Breast epithelium (tissue), 4 donors: ENCODE data around the gene CD83. TPM values are rescaled to one million over a fixed set of nuclear protein-coding genes. Genes with fewer than 3 reads are reported as not detected.
A peak's percentile ranks its signal among the peaks of the same experiment; 100 is the strongest.

Experiments
- DNase-seq, 2 donors: peaks; one replicate each; pipeline ENCODE4 v3.0.0-alpha.2; 2019; ENCODE audit warnings: low spot score in 2 of 2
- H3K27ac ChIP-seq, 2 donors: fragments of 200-600 bp; sonication (generic) in 1 of 2; one replicate each; pipeline ENCODE4 v1.5.1; 2016 to 2019; ENCODE audit warnings: mild to moderate bottlenecking in 1 of 2
- H3K27me3 ChIP-seq, 2 donors: fragments of 200-600 bp; sonication (generic) in 1 of 2; one replicate each; pipeline versions ENCODE4 v1.5.1 to v1.6.0; 2017 to 2019; ENCODE audit warnings: control low read depth in 1 of 2, mild to moderate bottlenecking in 1 of 2
- H3K36me3 ChIP-seq: fragments of 200-600 bp; one replicate; pipeline ENCODE4 v1.5.1; 2019
- H3K4me1 ChIP-seq, 2 donors: fragments of 200-600 bp; sonication (generic); one replicate each; pipeline ENCODE4 v1.5.1; 2016 to 2019; ENCODE audit warnings: control low read depth in 1 of 2
- H3K4me3 ChIP-seq, 3 donors: fragments of 200-600 bp; sonication (generic); 1 replicate in 2 of 3; 2 replicates in 1 of 3; pipeline ENCODE4 v1.5.1; 2016 to 2019; ENCODE audit warnings: mild to moderate bottlenecking in 3 of 3, moderate library complexity in 2 of 3
- H3K9me3 ChIP-seq, 2 donors: fragments of 200-600 bp; sonication (generic) in 1 of 2; one replicate each; pipeline ENCODE4 v1.5.1; 2016 to 2019; ENCODE audit warnings: control low read depth in 1 of 2
- CTCF ChIP-seq, 3 donors: fragments of 450-650 bp; IDR thresholded peaks; one replicate each; pipeline ENCODE4 v1.5.1; 2016 to 2017; ENCODE audit warnings: antibody characterized with exemption in 3 of 3, mild to moderate bottlenecking in 3 of 3, moderate library complexity in 3 of 3
- POLR2A ChIP-seq: fragments of 450-650 bp; IDR thresholded peaks from one replicate; pipeline ENCODE4 v1.6.1; 2016; ENCODE audit warnings: antibody characterized with exemption, mild to moderate bottlenecking, moderate library complexity
- POLR2AphosphoS5 ChIP-seq, 3 donors: sonication (generic); formaldehyde crosslinking; IDR thresholded peaks; one replicate each; pipeline ENCODE4 v1.6.1; 2017; ENCODE audit warnings: antibody characterized with exemption in 3 of 3
- intact Hi-C: fragments of 100-400 bp; cut with DNase I; formaldehyde crosslinking; loops from one replicate; pipeline ENCODE4 v1.15.1; 2023; ENCODE audit warnings: low total_unique reads
- total RNA-seq, 3 donors: library from RNA; depleted of rRNA; stranded (reverse); fragments of >200 nt; gene quantifications; one replicate each; pipeline ENCODE4 v1.1.0, GENCODE V29; 2016

CD83 gene
- total RNA-seq, 3 donors from 2014 or later: 2.9 to 18.4 (median 4.0) TPM

- peak overlapping the region; percentile 33 to 67 (median 40) for H3K4me3 ChIP-seq
- TF ChIP-seq POLR2AphosphoS5 (IDR thresholded peaks at IDR 0.05): no peak
- no peak for TF ChIP-seq POLR2A
- no peak for TF ChIP-seq CTCF (IDR thresholded peaks at IDR 0.05)
- H3K4me1 ChIP-seq: no peaks in the 10 kb centered on the region
- H3K27ac ChIP-seq: peak overlapping the region; percentile 64 to 76
- H3K27me3 ChIP-seq: no peaks in the 10 kb centered on the region
- no peaks in the 10 kb centered on the region for H3K9me3 ChIP-seq
- no peak for DNase-seq
- H3K36me3 ChIP-seq: no peaks in the 10 kb centered on the region
- intact Hi-C loops: loop anchor here (5.0 kb wide), 1 partner anchor 687 kb away; no protein-coding TSS in a partner anchor
Measured at GRCh38 chr6:14074476-14075094, 43.0 kb upstream of the CD83 start.

- TF ChIP-seq POLR2AphosphoS5 (IDR thresholded peaks at IDR 0.05): no peak
- TF ChIP-seq POLR2A: no peak
- TF ChIP-seq CTCF (IDR thresholded peaks at IDR 0.05): no peak
- DNase-seq: no peak
- H3K36me3 ChIP-seq: no peaks in the 10 kb centered on the region
- H3K4me1 ChIP-seq: no peaks in the 10 kb centered on the region
- intact Hi-C loops: no loop called here
- H3K9me3 ChIP-seq: no peaks in the 10 kb centered on the region
- peak overlapping the region; percentile 64 to 76 for H3K27ac ChIP-seq
- peak overlapping the region; percentile 33 to 67 (median 40) for H3K4me3 ChIP-seq
- H3K27me3 ChIP-seq: no peaks in the 10 kb centered on the region
Measured at GRCh38 chr6:14075095-14075503, 42.5 kb upstream of the CD83 start.

- no peak for DNase-seq
- Histone ChIP-seq H3K9me3 (no peaks in the 10 kb centered on the region), H3K27ac (no peak overlapping the region), H3K4me1 (no peaks in the 10 kb centered on the region), H3K36me3 (no peaks in the 10 kb centered on the region), H3K27me3 (no peaks in the 10 kb centered on the region), H3K4me3 (no peak overlapping the region)
- intact Hi-C loops: no loop called here
- TF ChIP-seq POLR2A (no peak), POLR2AphosphoS5 (IDR thresholded peaks at IDR 0.05) (no peak), CTCF (IDR thresholded peaks at IDR 0.05) (no peak)
Measured at GRCh38 chr6:14077193-14077867, 40.2 kb upstream of the CD83 start.

DNA sequence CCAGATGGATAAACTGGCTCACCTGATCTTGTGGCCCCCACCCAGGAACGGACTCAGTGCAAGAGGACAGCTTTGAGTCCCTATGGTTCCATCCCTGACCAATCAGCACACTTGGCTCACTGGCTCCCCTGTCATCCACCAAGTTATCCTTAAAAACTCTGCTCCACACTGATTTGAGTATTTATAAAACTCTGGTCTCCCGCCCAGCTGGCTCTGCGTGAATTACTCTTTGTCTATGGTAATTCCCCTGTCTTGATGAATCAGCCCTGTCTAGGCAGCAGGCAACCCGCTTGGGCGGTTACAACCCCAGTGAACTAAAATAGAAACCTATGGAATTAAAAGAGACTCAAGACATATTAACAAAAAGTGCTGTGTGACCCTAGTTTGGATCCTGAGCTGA, 38.1 kb upstream of the CD83 start:
- Histone ChIP-seq H3K9me3 (no peaks in the 10 kb centered on the region), H3K27ac (no peak overlapping the region), H3K36me3 (no peaks in the 10 kb centered on the region), H3K4me1 (no peaks in the 10 kb centered on the region), H3K4me3 (no peak overlapping the region), H3K27me3 (no peaks in the 10 kb centered on the region)
- no peak for TF ChIP-seq POLR2A
- DNase-seq: peak in 1 of 2 donors; percentile 23
- intact Hi-C loops: no loop called here

- H3K27ac ChIP-seq: no peak overlapping the region
- DNase-seq: no peak
- no peak overlapping the region for H3K4me3 ChIP-seq
- H3K36me3 ChIP-seq: no peaks in the 10 kb centered on the region
- TF ChIP-seq CTCF (IDR thresholded peaks at IDR 0.05) (no peak), POLR2AphosphoS5 (IDR thresholded peaks at IDR 0.05) (no peak), POLR2A (no peak)
- no peaks in the 10 kb centered on the region for H3K4me1 ChIP-seq
- H3K27me3 ChIP-seq: no peaks in the 10 kb centered on the region
- H3K9me3 ChIP-seq: no peaks in the 10 kb centered on the region
- intact Hi-C loops: no loop called here
Measured at GRCh38 chr6:14079971-14080370, 37.6 kb upstream of the CD83 start.
